Stimulated activated CD4-positive, alpha-beta T cell treated with anti-CD3 and anti-CD28 coated beads, Interleukin-12 subunit alpha, Interleukin-12 subunit beta, amount 100 ng/mL, for 48 hours (primary cell): ENCODE data around the gene CANX.

Source experiments
- DNase-seq, 3 donors: peaks; one replicate each; pipeline ENCODE4 v3.0.0-alpha.2; 2020; ENCODE audit warnings: low read depth in 2 of 3, low spot score in 1 of 3

Gene CANX

GRCh38 chr5:179749857-179750508 lies 51.2 kb downstream of the CANX start:
- no peak for DNase-seq

- no peak for DNase-seq
Measured at GRCh38 chr5:179753971-179754370, 55.2 kb downstream of the CANX start.

GRCh38 chr5:179755022-179755421 lies 56.3 kb downstream of the CANX start:
- no peak for DNase-seq

- DNase-seq: no peak
Measured at GRCh38 chr5:179758955-179759354, 60.2 kb downstream of the CANX start.

- DNase-seq: no peak
Measured at GRCh38 chr5:179759581-179760551, 61.1 kb downstream of the CANX start.

- no peak for DNase-seq
Measured at GRCh38 chr5:179762079-179762780, 63.5 kb downstream of the CANX start.

GRCh38 chr5:179762781-179763176 lies 64.0 kb downstream of the CANX start:
- DNase-seq: no peak

GRCh38 chr5:179763215-179763945 lies 64.6 kb downstream of the CANX start:
- peak in 2 of 3 donors; percentile 23 to 35 for DNase-seq

GRCh38 chr5:179764056-179764455 lies 65.3 kb downstream of the CANX start:
- DNase-seq: no peak

- no peak for DNase-seq
Measured at GRCh38 chr5:179765400-179765799, 66.6 kb downstream of the CANX start.

- no peak for DNase-seq
Measured at GRCh38 chr5:179766021-179766725, 67.4 kb downstream of the CANX start.

GRCh38 chr5:179766726-179767455 lies 68.1 kb downstream of the CANX start:
- no peak for DNase-seq

- DNase-seq: no peak
Measured at GRCh38 chr5:179767496-179768100, 68.8 kb downstream of the CANX start.

- no peak for DNase-seq
Measured at GRCh38 chr5:179768326-179769085, 69.7 kb downstream of the CANX start.

- DNase-seq: no peak
Measured at GRCh38 chr5:179769271-179769670, 70.5 kb downstream of the CANX start.

- no peak for DNase-seq
Measured at GRCh38 chr5:179769796-179770195, 71.0 kb downstream of the CANX start.

GRCh38 chr5:179771311-179771895 lies 72.6 kb downstream of the CANX start:
- no peak for DNase-seq

- DNase-seq: no peak
Measured at GRCh38 chr5:179772351-179772750, 73.6 kb downstream of the CANX start.
